Upper lobe of left lung (tissue), 6 donors: ENCODE data around the gene DIDO1. TPM values are rescaled to one million over a fixed set of nuclear protein-coding genes. Genes with fewer than 3 reads are reported as not detected.

Experiments used
- ATAC-seq, 2 donors: fragments of 200-7000 bp; cut with Tn5 transposase; one replicate each; pipeline ENCODE4 v1.9.1; 2022; ENCODE audit warnings: mild to moderate bottlenecking in 2 of 2, moderate library complexity in 2 of 2; ENCODE audit not compliant: low FRiP score in 2 of 2
- DNase-seq, 2 donors: peaks; one replicate each; pipeline ENCODE4 v3.0.0-alpha.2; 2019 to 2020
- H3K27ac ChIP-seq, 4 donors: fragments of 200-600 bp; sonication (generic); one replicate each; pipeline ENCODE4 v1.5.1; 2016 to 2019
- H3K27me3 ChIP-seq, 4 donors: fragments of 200-600 bp; sonication (generic); one replicate each; pipeline ENCODE4 v1.5.1; 2017 to 2019
- H3K36me3 ChIP-seq, 4 donors: fragments of 200-600 bp; sonication (generic); one replicate each; pipeline ENCODE4 v1.5.1; 2016 to 2019
- H3K4me1 ChIP-seq, 4 donors: fragments of 200-600 bp; sonication (generic); one replicate each; pipeline ENCODE4 v1.5.1; 2018 to 2019
- H3K4me3 ChIP-seq, 4 donors: fragments of 200-600 bp; sonication (generic); one replicate each; pipeline ENCODE4 v1.5.1; 2017 to 2019; ENCODE audit warnings: mild to moderate bottlenecking in 2 of 4, moderate library complexity in 1 of 4
- H3K9me3 ChIP-seq, 4 donors: fragments of 200-600 bp; sonication (generic); one replicate each; pipeline ENCODE4 v1.5.1; 2018 to 2019
- EP300 ChIP-seq, 4 donors: sonication (generic); formaldehyde crosslinking; IDR thresholded peaks; one replicate each; pipeline ENCODE4 v1.5.1; 2017; ENCODE audit warnings: antibody characterized with exemption in 4 of 4, control low read depth in 2 of 4
- POLR2A ChIP-seq, 4 donors: fragments of 450-650 bp; IDR thresholded peaks; one replicate each; pipeline ENCODE4 v1.5.1; 2016 to 2017; ENCODE audit warnings: antibody characterized with exemption in 4 of 4, mild to moderate bottlenecking in 2 of 4
- POLR2AphosphoS5 ChIP-seq, 2 donors: sonication (generic); formaldehyde crosslinking; IDR thresholded peaks; one replicate each; pipeline ENCODE4 v1.5.1; 2017; ENCODE audit warnings: antibody characterized with exemption in 2 of 2
- WGBS, 2 donors: methylation state at CpG; one replicate each; pipeline ENCODE4 v1.1.5; 2017 to 2018; 5-methylcytosine and 5-hydroxymethylcytosine counted together
- total RNA-seq, 6 donors: library from RNA; depleted of rRNA in 4 of 6; stranded (reverse); fragments of >200 nt in 4 of 6; gene quantifications; one replicate each; pipeline versions ENCODE4 v1.1.0 to v1.2.1, GENCODE V29; 2016 to 2021
- TF ChIP-seq, protein P1 (sequence below), 6 experiments: fragments of 450-650 bp in 4 of 6; fragments of 200-600 bp in 2 of 6; sonication (generic) in 2 of 6; IDR thresholded peaks; one replicate each; pipeline ENCODE4 v1.5.1; 2016 to 2019; ENCODE audit warnings: antibody characterized with exemption in 6 of 6
- donor health status: DM: no; HTN: no; CAD: no; lungs with moderate emphysema.
- donor health status: DM: no; HTN: yes; CAD: no; lungs with severe emphysema.

DIDO1 gene
- total RNA-seq, 6 donors from 2014 or later, result 51.6 to 109 (median 58.9) TPM

DNA sequence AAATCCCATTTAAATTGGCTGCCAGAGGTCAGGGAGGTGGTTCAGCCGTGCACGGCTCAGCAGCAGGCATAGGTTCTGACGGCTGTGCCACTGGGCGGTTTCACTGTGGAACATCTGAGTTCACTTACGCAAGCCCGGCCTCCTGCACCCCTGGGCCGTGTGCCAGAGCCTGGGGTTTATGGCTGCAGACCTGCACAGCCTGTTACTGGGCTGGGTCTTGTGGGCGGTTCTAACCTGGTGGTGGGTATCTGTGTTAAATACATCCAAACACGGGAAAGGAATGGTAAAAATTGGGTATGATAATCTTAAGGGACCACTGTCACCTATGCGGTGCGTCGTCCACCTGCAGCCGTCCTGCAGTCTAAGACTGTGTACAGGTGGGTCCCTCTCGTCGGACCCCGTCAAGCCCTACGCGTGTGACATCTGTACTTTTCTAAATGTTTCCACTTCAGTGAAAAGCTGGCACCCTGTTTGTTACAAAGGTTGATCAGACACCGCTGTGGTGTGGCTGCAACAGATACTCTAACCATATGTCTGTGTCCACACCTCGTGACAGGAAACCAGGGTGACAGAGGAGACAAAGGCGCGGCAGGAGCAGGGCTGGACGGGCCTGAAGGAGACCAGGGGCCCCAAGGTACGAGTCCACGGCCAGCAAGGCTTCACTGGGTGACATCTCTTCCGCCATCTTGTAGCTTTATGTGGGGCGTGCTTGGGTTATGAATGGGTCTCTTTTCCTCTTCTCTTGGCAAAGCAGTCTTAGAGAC, 88.0 kb downstream of the DIDO1 start:
- DNase-seq (peak in 1 of 2 donors; percentile 66), ATAC-seq (peak in 1 of 2 donors; percentile 46)
- no peaks in the 10 kb centered on the region for H3K27me3 ChIP-seq
- no peak overlapping the region for H3K27ac ChIP-seq
- 65 to 74% methylated on average over 24 to 27 of the region's 27 CpGs for WGBS, 2 donors
- H3K9me3 ChIP-seq, result no peaks in the 10 kb centered on the region
- H3K36me3 ChIP-seq, result no peaks in the 10 kb centered on the region
- H3K4me3 ChIP-seq, result no peak overlapping the region
- peaks cover 0 to 10% (median 1%) of the 10 kb centered on the region in 4 donors for H3K4me1 ChIP-seq
- no peak for TF ChIP-seq EP300 (IDR thresholded peaks at IDR 0.05)
- TF ChIP-seq POLR2A (IDR thresholded peaks at IDR 0.05), result no peak
- TF ChIP-seq POLR2AphosphoS5 (IDR thresholded peaks at IDR 0.05), result no peak
- TF ChIP-seq, protein P1, sequence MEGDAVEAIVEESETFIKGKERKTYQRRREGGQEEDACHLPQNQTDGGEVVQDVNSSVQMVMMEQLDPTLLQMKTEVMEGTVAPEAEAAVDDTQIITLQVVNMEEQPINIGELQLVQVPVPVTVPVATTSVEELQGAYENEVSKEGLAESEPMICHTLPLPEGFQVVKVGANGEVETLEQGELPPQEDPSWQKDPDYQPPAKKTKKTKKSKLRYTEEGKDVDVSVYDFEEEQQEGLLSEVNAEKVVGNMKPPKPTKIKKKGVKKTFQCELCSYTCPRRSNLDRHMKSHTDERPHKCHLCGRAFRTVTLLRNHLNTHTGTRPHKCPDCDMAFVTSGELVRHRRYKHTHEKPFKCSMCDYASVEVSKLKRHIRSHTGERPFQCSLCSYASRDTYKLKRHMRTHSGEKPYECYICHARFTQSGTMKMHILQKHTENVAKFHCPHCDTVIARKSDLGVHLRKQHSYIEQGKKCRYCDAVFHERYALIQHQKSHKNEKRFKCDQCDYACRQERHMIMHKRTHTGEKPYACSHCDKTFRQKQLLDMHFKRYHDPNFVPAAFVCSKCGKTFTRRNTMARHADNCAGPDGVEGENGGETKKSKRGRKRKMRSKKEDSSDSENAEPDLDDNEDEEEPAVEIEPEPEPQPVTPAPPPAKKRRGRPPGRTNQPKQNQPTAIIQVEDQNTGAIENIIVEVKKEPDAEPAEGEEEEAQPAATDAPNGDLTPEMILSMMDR (IDR thresholded peaks at IDR 0.05), result no peak

DNA sequence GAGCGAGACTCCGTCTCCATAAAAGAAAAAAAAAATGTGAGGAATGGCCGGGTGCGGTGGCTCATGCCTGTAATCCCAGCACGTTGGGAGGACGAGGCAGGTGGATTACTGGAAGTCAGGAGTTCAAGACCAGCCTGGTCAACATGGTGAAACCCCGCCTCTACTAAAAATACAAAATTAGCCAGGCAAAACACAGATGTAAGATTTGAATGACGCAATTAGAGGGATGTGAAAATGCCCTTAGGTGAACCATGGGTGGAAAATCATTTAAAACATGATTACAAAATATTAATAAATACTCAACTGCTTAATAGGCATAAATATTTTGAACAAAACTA, 88.5 kb downstream of the DIDO1 start:
- Histone ChIP-seq H3K27ac (no peak overlapping the region), H3K36me3 (no peaks in the 10 kb centered on the region), H3K27me3 (no peaks in the 10 kb centered on the region), H3K4me1 (peaks cover 0 to 16% (median 5%) of the 10 kb centered on the region in 4 donors), H3K4me3 (no peak overlapping the region), H3K9me3 (no peaks in the 10 kb centered on the region)
- no peak for TF ChIP-seq POLR2A (IDR thresholded peaks at IDR 0.05)
- TF ChIP-seq, protein P1 (IDR thresholded peaks at IDR 0.05), result no peak
- TF ChIP-seq POLR2AphosphoS5 (IDR thresholded peaks at IDR 0.05), result no peak
- TF ChIP-seq EP300 (IDR thresholded peaks at IDR 0.05), result no peak
- ATAC-seq (no peak), DNase-seq (no peak)
- 84 to 87% methylated on average over 8 of the region's 8 CpGs for WGBS, 2 donors

DNA sequence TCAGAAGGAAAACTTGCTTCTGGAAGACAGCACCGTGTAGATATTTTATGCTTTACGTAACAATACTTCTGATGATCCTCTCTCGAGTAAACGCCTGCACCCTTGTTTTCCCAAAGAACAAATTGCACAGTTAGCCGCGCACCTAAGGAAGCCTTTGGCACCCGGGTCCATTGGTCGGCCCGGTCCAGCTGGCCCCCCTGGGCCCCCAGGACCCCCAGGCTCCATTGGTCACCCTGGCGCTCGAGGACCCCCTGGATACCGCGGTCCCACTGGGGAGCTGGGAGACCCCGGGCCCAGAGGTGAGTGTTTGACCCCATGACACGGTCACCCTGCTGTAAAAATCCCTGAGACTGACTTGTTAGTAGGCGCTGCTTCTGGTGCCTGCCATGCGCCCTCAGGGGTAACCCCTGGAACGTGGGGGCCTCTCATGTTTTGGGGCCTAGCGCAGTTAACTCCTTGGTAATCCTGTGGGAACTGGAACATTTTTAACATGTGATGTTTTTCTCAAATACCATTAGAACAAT, 89.3 kb downstream of the DIDO1 start:
- WGBS, 2 donors, result 93 to 95% methylated on average over 18 to 19 of the region's 19 CpGs
- Histone ChIP-seq H3K4me3 (no peak overlapping the region), H3K4me1 (peaks cover 6 to 23% (median 13%) of the 10 kb centered on the region in 4 donors), H3K27me3 (no peaks in the 10 kb centered on the region), H3K9me3 (no peaks in the 10 kb centered on the region), H3K36me3 (no peaks in the 10 kb centered on the region), H3K27ac (no peak overlapping the region)
- no peak for ATAC-seq
- no peak for DNase-seq
- TF ChIP-seq EP300 (IDR thresholded peaks at IDR 0.05), result no peak
- no peak for TF ChIP-seq POLR2AphosphoS5 (IDR thresholded peaks at IDR 0.05)
- TF ChIP-seq POLR2A (IDR thresholded peaks at IDR 0.05), result no peak
- TF ChIP-seq, protein P1 (IDR thresholded peaks at IDR 0.05), result no peak

DNA sequence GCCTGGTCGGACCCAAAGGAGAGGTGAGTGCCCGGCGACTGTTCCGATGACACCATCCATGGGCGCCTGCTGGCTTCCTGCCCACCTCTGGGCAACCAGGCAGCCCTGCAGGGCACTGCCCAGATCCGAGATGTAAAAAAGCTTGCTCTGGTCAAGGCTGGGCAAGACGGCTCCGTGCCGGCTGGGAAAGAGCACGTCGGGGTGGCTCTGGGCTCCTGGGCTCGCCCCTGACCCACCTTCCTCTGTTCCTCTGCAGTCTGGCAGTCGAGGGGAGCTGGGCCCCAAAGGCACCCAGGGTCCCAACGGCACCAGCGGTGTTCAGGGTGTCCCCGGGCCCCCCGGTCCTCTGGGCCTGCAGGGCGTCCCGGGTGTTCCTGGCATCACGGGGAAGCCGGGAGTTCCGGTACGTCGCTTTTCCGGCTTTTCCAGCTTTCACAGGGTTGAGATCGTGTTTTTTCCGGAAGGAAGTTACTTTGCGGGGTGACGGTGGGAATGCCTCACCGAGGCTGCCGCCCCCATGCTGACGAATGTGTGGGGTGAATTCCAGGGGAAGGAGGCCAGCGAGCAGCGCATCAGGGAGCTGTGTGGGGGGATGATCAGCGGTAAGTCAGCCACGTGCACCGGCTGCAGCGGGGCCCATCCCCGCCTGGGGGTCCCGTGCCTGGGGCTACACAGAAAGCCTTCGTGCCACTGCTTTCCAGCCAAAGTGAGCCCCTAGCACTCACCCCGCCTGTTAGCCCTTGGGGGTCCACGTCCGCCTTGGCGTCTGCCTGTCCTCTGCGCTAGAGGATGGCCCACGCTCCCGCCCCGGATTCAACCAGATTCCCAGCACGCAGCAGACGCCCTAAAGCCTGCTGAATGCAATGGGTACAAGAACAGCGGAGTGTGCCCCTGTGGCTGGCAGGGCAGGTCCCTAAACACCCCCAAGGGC, 90.1 kb downstream of the DIDO1 start:
- Histone ChIP-seq H3K36me3 (no peaks in the 10 kb centered on the region), H3K27me3 (no peaks in the 10 kb centered on the region), H3K9me3 (no peaks in the 10 kb centered on the region), H3K27ac (no peak overlapping the region), H3K4me1 (peaks cover 12 to 32% (median 18%) of the 10 kb centered on the region in 4 donors), H3K4me3 (no peak overlapping the region)
- DNase-seq (peak in 1 of 2 donors; percentile 71), ATAC-seq (no peak)
- TF ChIP-seq, protein P1 (IDR thresholded peaks at IDR 0.05), result no peak
- TF ChIP-seq EP300 (IDR thresholded peaks at IDR 0.05) (no peak), POLR2AphosphoS5 (IDR thresholded peaks at IDR 0.05) (no peak), POLR2A (IDR thresholded peaks at IDR 0.05) (no peak)
- WGBS, 2 donors, result 82 to 85% methylated on average over 24 to 51 of the region's 52 CpGs
